ENCODE results near the gene IL17A. TPM values are rescaled to one million over a fixed set of nuclear protein-coding genes. Genes with fewer than 3 reads are reported as not detected.
"Not testable (repeated sequence)": the region's sequence is repeated elsewhere in the genome, so short reads cannot be mapped to it uniquely, and the experiment has no call there.

IL17A gene
- total and polyA plus RNA-seq, 10 donors = not detected

GRCh38 chr6:52189974-52190373 lies 3.8 kb downstream of the IL17A start:
- intact Hi-C loops (cut with DNase I; ENCODE audit: low total_unique reads) = no loop called here
- DNase-seq = no peak

GRCh38 chr6:52190409-52190808 lies 4.2 kb downstream of the IL17A start:
- Histone ChIP-seq H3K4me3 (no peak overlapping the region), H3K36me3 (no peaks in the 10 kb centered on the region), H3K4me1 (no peaks in the 10 kb centered on the region), H3K27me3 (replicated peaks in 1 of 7) (peaks cover 0 to 17% (median 0%) of the 10 kb centered on the region in 7 donors), H3K9me3 (no peaks in the 10 kb centered on the region), H3K27ac (no peak overlapping the region)
- 62 to 84% (median 65%) methylated on average over 3 of the region's 3 CpGs for WGBS, 5 donors
- TF ChIP-seq POLR2A (IDR thresholded peaks at IDR 0.05) (no peak), CTCF (IDR thresholded peaks at IDR 0.05 in 8 of 11, conservative IDR thresholded peaks at IDR 0.05 in 3 of 11) (no peak), POLR2AphosphoS5 (IDR thresholded peaks at IDR 0.05) (no peak)
- intact Hi-C loops (cut with DNase I; ENCODE audit: low total_unique reads) = no loop called here
- no peak for DNase-seq

More at GRCh38 chr6:52189974-52190373, 3.8 kb downstream of the IL17A start:
- no peaks in the 10 kb centered on the region for H3K36me3 ChIP-seq
- TF ChIP-seq CTCF (IDR thresholded peaks at IDR 0.05 in 8 of 11, conservative IDR thresholded peaks at IDR 0.05 in 3 of 11) = no peak
- TF ChIP-seq POLR2AphosphoS5 (IDR thresholded peaks at IDR 0.05) = no peak
- TF ChIP-seq POLR2A (IDR thresholded peaks at IDR 0.05) = no peak
- no peaks in the 10 kb centered on the region for H3K4me1 ChIP-seq
- H3K27ac ChIP-seq = no peak overlapping the region
- no peaks in the 10 kb centered on the region for H3K9me3 ChIP-seq
- no peak overlapping the region for H3K4me3 ChIP-seq
- H3K27me3 ChIP-seq (replicated peaks in 1 of 7) = peaks cover 0 to 21% (median 0%) of the 10 kb centered on the region in 7 donors
- 90 to 94% (median 91%) methylated on average over 2 of the region's 2 CpGs for WGBS, 5 donors

- intact Hi-C loops (cut with DNase I; ENCODE audit: low total_unique reads) = no loop called here
- Histone ChIP-seq H3K4me3 (no peak overlapping the region), H3K4me1 (no peaks in the 10 kb centered on the region), H3K27me3 (replicated peaks in 1 of 7) (peaks cover 0 to 5% (median 0%) of the 10 kb centered on the region in 7 donors), H3K27ac (no peak overlapping the region), H3K36me3 (no peaks in the 10 kb centered on the region), H3K9me3 (no peaks in the 10 kb centered on the region)
- 54 to 78% (median 65%) methylated on average over 3 of the region's 3 CpGs for WGBS, 5 donors
- TF ChIP-seq POLR2A (IDR thresholded peaks at IDR 0.05) (no peak), POLR2AphosphoS5 (IDR thresholded peaks at IDR 0.05) (no peak), CTCF (IDR thresholded peaks at IDR 0.05 in 8 of 11, conservative IDR thresholded peaks at IDR 0.05 in 3 of 11) (no peak)
- no peak for DNase-seq
Observed at GRCh38 chr6:52191824-52192223, 5.6 kb downstream of the IL17A start.

GRCh38 chr6:52195886-52196285 lies 9.7 kb downstream of the IL17A start:
- DNase-seq = no peak
- WGBS, 5 donors = 34 to 53% (median 40%) methylated on average over 2 of the region's 2 CpGs
- Histone ChIP-seq H3K9me3 (peaks cover 0 to 25% (median 17%) of the 10 kb centered on the region in 8 donors), H3K36me3 (no peaks in the 10 kb centered on the region), H3K4me3 (no peak overlapping the region), H3K27me3 (replicated peaks in 1 of 7) (peaks cover 0 to 4% (median 0%) of the 10 kb centered on the region in 7 donors), H3K27ac (no peak overlapping the region), H3K4me1 (no peaks in the 10 kb centered on the region)
- no peak for TF ChIP-seq POLR2AphosphoS5 (IDR thresholded peaks at IDR 0.05)
- intact Hi-C loops (cut with DNase I; ENCODE audit: low total_unique reads) = no loop called here

GRCh38 chr6:52200088-52200487 lies 13.9 kb downstream of the IL17A start:
- H3K36me3 ChIP-seq, H3K4me1 ChIP-seq: not testable (repeated sequence)

More at GRCh38 chr6:52200088-52200487, 13.9 kb downstream of the IL17A start:
- DNase-seq; H3K27ac ChIP-seq; H3K27me3 ChIP-seq (replicated peaks in 1 of 7); H3K4me3 ChIP-seq; intact Hi-C loops (cut with DNase I; ENCODE audit: low total_unique reads): not testable (repeated sequence)
- 34 to 77% (median 53%) methylated on average over 4 to 5 of the region's 5 CpGs for WGBS, 5 donors
- H3K9me3 ChIP-seq = peaks cover 0 to 40% (median 29%) of the 10 kb centered on the region in 8 donors

Data from spleen (tissue), 11 donors.